HG02571 (cell line): ENCODE measurements around the gene PADI1.

Experiments
- ATAC-seq: cut with Tn5 transposase; IDR thresholded peaks from one replicate; pipeline ENCODE4 v1.9.1; 2021; ENCODE audit warnings: mild to moderate bottlenecking, moderate library complexity; ENCODE audit not compliant: unreplicated experiment

Gene PADI1, protein sequence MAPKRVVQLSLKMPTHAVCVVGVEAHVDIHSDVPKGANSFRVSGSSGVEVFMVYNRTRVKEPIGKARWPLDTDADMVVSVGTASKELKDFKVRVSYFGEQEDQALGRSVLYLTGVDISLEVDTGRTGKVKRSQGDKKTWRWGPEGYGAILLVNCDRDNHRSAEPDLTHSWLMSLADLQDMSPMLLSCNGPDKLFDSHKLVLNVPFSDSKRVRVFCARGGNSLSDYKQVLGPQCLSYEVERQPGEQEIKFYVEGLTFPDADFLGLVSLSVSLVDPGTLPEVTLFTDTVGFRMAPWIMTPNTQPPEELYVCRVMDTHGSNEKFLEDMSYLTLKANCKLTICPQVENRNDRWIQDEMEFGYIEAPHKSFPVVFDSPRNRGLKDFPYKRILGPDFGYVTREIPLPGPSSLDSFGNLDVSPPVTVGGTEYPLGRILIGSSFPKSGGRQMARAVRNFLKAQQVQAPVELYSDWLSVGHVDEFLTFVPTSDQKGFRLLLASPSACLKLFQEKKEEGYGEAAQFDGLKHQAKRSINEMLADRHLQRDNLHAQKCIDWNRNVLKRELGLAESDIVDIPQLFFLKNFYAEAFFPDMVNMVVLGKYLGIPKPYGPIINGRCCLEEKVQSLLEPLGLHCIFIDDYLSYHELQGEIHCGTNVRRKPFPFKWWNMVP

DNA sequence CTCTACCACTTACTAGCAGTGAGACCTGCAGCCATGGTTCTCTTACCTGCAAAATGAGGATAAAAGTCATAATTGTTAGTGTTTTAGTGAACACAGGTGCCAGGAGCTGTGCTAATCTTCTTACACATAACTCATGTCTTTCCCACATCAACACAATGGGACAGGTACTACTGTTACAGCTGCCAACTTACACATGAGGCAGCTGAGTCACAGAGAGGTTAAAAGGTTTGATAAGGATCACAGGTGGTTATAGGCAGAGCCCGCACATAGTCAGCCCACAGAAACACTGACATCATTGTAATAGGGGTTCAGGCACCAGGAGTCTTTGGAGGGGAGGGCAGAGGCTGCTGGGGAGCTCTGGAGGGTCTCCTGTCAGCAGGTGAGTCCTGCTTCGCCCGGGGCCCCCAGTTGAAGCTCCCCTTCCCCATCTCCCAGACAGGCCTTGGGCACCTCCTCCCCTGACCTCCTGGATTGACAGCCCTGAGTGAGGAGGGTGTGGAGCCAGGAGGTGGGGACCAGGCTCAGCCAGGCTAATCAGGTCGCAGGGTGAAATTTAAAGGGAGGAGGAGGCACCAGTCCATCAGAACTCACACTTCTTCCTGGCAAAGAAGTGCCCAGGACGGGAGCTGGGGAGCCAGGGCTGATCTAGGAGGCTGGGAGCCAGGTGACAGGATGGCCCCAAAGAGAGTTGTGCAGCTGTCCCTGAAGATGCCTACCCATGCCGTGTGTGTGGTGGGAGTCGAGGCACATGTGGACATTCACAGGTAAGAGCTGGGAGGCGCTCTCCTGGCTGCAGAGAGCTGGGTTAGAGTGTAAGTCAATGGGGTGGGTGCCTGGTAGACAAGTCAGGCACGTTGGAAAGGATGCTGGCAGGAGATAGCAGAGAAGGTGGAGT lies at the start of gene PADI1:
Gene PADI1 (plus strand): TSS at position 583 of the 895 bp plus-strand sequence. CDS start 90 bp downstream, at position 673.
- ATAC-seq: no peak

DNA sequence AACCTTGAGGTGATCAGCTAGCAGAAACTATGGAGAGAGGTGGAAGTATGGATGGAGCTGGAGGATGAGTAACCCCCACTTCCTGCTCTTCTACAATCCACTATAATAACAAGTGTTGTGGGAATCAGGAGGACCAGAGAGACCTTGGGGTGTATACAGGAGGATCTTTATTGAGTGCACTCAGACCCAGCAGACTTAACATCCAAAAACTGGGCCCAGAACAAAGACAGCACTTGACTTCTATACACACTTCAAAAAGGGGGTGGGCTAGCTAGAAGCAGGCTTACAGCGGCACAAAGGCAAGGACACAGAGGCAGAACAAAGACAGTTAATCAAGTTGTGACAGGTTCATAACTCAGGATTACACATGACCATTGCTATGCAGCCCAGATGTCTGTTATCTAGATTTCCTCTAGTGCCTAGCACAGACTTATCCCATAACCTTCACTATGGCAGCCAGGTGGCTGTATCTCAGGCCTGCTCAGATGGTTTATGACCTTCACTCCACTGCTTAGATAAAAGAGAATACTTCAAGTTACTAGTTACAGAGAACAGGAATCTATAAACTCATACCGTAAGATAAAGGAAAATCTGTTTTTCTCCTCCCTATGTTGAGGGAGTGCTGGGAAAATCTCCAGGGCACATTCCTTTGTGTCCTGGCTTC lies 49.5 kb upstream of the PADI1 start:
- ATAC-seq: no peak

DNA sequence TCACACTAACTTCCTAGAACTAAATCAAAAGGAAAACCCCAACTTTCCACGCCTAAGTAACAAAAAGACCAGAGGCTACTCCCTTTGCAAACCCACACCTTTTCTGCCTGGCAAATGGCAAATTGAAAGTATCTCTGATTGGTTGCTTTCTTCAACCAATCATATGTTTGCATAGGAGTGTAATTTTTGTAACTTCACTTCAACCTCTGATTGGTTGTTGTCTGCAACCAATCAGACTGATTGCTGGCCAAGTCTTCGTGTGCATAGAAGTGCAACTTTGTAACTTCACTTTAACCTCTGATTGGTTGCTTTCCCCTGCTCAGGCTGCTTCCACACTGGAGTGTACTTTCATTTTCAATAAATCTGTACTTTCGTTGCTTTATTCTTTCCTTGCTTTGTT lies 48.8 kb upstream of the PADI1 start:
- ATAC-seq: no peak

DNA sequence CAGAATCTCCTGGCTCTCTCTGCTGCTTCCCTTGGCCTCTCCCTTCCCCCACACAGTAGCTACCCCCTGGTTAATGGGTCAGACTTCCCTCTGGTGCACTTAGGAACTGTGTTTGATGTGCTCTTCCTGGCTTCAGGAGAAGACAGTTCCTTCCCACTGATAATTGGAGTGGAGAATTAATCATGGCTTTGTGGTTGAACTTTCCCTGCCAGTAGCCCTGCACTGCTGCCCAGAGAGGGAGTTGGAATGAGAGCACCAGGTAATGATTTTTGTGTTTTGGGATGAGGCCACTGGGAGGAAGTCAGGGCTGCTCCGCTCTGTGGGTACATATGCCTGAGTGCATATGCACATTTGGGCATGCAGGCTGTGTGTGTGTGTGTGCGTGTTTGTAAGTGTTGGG lies 46.0 kb upstream of the PADI1 start:
- ATAC-seq: no peak

DNA sequence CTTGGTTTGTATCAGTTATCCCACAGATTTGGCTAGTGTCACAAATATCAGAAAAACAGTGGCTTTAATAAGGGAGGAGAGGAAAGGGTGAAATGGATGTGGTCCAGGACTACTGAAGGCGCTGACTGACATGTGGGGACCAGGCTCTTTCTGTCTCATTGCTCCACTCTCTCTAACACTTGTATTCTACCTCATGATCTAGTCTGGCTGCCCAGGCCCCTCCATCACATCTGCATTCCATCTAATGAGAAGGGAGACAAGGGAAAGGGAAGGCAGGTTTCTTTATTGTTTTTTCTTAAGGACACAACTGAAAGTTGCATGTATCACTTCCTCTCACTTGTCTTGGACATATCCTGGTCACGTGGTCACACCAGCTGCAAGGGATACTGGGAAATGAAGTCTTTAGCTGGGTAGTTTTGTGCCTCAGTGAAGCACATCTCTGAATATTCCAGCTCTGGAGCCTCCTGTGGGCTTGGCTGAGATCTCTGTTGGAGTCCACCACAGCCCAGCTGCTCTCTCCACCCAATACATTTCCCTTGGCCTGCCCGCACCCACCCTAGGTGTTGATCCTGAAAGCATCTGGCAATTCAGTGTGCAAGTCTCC lies 43.7 kb upstream of the PADI1 start:
- ATAC-seq: no peak

DNA sequence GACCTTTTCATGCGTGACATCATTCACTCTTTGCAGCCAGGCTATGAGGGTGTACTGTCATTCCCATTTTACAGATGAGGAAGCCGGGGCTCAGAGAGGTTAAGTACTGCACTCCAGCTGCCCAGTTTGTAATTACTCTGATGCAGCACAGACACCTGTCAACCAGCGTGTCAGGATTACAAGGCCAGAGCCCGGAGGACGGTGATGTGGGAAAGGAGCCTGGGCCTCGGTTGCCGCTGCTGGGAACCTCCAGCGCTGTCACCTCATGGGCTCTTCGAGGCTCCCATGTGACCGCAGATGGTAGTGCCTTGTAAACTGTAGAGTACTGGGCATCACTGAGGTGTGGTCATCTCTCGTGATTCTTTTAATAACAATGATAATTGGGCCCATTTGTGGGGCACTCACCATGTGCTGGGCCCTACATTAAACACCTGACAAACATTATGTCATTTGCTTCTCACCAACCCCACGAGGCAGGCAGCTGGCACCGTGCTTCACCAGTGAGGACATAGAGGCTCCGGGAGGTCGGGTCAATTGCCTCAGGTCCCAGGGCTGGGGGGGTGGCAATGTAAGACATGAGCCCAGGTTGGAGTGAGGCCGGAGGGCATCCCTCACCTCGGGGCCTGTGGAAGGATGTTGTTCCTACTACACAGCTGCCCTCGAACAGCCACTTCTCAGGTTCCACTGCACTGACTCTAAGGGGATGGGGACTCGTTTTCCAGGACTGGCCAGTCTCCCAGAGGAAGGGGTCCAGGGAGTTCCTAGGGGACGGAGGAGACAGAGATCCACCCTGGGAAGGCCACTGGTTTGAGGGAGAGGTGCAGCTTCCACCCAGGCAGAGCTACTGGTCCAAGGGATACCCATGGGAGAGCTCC lies 42.8 kb upstream of the PADI1 start:
- no peak for ATAC-seq

DNA sequence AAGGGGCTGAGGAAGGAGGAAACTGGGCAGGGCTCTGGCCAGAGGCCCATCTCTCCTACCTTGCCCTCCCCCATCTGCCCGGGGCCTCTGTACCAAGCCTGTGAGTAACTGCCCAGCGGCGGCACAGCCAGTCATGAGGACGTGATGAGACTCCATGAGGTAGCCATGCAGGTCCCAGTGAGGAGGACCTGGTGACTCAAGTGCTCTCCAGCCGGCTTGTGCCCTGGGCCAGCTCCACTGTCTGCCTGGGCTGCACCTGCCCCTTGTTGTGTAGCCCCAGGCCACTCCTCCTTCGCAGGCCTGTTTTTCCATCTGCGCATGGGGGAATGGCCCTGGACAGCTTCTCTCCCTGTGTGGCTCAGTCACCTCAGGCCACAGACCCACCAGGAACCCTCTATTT lies 42.0 kb upstream of the PADI1 start:
- ATAC-seq: no peak

DNA sequence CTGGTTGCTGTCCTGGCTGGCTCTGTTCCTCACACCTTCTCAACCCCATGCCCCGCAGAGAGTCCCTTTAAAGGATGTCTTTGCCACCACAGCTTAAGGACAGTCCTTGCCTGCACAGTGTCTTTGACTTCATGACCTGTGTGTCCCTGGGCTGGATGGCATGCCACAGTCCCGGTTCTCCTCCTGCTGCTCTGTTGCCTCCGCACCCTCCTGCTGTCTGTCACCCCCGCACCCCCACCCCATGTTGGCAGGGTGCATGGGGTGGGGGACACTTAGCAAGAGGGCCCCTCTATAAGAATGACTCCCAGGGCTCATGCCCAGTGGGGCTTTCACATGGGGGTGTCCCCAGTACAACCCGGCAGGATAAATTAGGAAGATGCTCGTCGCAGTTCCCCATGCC lies 41.6 kb upstream of the PADI1 start:
- ATAC-seq: no peak

DNA sequence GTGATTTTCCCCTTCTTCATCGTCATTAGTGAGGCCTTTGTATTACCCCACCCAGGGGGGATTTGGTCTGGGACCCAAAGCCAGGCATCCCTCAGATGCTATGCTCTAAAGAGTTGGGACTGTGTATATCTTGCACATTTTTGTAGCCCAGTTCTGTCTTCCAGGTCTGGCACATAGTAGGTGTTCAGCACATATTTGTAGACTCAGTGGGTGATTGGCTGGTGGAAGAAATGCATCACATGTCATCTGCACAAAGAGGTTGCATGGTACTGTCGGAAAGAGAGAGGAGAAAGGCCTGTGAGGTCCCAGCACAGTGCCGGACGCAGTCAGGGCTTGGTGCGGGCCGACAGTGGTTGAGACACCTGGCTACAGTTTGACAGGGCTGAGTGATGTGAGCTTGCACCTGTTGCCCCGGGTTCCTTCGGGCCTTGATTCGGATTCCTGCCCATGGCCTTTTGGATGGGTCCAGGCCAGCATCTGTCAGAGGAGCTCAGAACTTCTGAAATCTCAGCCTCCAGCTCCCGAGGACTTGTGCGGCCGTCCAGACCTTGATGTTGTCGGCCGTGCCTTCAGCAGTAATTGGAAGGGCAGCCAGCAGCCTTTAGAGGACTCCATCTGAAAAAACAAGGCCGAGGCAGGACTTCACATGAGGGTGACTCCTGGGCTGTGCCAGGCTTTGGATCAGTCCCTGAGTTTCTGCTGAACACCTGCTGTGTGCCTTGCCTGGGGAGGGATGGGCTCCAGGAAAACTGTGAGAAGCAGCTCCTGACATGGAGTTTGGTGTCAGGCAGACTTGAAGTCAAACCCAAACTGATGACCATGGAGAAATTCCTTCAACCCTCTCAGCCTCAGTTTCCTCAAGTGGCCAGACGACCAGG lies 40.9 kb upstream of the PADI1 start:
- ATAC-seq: no peak

DNA sequence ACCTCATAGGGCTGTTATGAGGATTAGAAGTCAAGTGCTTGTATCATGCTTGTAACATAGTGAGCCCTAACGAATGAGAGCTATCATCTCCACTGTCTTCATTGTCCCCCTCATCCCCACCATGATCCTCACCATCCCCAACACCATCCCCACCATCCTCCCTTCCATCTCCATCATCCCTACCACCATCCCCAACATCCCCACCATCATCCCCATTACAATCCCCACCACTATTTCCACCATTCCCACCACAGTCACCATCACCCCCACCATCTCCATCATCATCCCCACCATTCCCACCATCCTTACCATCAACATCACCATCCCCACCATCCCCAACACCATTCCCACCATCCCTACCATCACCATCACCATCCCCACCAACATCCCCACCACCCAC lies 39.1 kb upstream of the PADI1 start:
- no peak for ATAC-seq

DNA sequence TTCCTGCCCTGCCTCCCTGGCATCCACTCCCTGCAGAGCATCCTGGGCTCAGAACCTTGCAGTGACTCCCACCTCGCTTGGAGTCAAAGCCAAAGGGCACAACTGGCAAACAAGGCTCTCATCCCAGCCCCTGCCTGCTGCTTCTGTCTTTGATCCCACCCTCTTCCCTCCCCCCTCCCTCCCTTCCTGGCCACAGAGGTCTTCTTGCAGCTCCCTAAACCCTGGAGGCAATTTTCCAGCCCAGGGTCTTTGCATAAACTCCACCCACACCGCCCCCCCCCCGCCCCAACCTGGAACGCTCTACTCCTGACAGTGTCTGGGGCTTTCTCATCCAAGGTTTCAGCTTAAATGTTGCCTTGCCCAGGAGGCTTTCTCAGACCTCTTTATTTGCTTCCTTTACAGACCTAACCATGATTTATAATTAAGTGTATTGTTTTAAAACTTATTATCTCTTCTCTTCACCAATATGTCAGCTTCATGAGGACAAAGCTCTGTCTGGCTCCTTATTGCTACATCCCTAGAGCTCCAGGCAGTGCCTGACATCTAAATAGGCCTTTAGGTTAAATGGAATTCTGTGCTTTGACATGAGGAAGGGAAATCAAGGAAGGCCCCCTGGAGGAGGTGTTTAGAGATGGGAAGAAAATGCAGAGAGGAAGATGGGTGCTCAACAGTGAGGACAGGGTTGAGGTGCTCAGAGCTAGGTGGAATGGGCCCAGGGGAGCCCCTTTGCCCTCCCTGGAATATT lies 37.7 kb upstream of the PADI1 start:
- ATAC-seq: no peak

DNA sequence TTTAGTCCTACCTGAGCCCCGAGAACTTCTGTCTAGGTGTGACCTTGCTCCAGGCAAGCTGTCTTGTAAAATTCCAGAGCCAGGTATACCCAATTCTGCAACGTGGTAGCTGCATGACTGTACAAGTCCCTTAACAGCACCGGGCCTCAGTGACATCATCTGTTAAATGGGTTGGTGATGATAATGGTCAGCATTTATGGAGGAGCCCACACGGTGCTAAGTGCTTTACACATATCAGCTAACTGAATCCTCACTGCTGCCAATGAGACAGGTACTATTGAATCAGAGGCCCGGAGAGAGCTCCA lies 37.2 kb upstream of the PADI1 start:
- no peak for ATAC-seq

DNA sequence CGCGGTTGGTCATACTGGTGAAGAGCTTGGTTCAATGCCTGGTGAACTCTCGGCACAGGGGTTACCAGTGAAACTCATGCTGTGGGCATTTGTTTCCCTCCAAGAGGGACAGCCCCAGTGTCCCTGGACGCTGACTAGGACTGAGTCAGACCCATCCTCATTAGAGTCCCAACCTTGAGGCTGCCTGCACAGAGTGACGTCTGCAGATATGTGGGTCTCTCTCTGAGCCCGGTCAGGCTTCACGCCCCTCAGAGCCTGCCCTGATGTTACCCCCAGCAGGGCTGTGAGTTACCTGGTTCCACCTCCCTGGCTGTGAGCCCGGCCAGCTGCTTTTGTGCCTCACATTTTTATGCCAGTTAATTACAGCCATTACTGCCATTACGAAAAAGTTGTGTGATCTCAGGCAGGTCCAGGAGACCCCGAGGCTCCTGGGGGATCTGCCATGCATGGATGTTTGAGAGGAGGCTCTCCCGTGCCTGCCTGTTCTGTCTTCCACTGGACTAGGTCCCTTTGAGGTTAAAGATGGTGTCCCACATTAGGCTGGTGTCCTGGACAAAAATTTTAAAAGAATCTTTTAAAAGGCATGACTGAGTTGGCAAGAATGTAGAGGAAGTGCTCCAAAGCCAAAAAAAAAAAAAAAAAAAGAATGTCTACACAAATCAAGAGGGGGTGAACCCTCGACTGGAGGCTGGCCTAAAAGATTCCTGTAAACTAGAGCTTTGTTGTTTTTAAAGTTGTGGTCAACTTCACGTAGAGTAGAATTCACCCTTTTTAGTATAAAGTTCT lies 36.6 kb upstream of the PADI1 start:
- ATAC-seq: no peak

DNA sequence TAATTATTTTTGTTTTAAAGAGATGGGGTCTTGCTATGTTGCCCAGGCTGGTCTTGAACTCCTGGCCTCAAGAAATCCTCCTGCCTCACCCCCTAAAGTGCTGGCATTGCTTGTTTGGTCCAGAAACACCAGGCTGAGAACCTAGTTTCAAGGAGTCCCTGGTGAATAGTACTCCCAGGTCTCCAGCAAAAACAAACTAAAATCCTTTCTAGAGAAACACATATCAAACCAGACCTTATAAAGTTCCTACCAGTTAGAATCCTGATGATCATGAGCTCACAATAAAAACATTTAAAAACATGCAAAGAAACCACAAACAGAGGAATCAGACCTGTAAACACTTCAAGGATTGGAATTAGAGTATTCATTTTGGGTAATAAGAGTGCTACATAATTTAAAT lies 34.4 kb upstream of the PADI1 start:
- no peak for ATAC-seq

DNA sequence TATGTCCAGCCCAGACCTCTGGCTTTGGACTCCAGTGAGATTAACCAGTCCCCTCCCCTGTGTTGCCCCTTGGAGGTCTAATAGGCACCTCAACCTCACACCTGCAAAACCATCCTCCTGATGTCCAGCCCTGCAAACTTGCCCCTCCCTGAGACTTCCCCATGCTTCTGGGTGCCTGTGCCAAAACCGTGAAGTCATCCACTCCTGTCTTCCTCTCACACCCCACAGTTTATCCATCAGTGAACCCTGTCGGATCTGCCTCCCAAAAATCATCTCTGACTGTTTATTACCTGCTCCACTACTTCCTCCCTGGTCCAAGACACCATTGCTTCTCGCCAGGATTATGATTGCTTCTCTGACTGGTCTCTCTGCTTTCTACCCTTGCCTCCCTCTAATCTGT lies 31.7 kb upstream of the PADI1 start:
- no peak for ATAC-seq

DNA sequence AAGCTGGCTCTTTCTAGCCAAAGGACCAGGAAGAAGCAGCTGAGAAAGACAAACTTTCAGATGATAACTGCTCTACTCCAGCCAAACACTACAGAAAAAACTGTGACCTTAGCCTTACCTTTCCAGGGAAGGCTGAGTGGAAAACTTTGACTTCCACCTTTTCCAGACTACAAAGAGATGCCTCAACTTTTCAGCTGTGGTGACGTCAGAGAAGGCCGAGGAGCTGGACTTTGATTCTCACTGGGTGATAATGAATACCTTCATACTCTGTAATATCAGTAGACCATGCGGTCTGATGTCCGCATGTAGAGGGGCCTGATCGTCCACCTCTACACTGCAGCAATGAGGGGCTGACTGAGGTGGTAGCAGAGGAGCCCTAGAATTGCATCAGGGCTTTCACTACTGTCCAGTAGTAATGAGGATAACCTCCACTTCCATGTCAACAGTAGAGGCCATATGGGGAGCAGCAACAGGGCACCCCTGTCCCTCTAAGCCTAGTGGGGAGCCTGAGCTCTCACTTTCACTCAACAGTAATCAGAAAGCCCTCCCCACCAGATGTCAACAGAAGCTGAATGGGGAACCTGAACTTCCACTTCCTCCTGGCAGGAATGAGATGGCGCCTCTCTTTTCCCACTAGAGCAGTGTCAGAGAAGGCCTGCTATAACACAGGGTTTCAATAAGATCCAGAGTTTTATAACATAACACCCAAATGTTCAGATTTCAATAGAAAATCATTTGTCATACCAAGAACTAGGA lies 28.4 kb upstream of the PADI1 start:
- ATAC-seq: no peak

DNA sequence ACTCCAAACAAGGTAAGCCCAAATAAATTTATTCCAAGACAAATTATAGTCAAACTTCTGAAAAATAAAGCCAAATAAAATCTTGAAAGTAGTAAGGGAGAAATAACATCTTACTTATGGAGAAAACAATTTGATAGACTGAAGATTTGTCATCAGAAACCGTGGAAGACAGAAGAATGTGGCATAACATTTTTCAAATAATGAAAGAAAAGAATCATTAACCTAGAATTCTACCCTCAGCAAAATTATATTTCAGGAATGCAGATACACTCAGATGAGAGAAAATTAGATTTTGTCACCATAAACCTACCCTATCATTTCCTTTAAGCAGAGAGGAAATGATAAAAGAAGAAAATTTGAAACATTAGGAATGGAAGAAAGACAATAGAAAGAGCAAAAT lies 27.3 kb upstream of the PADI1 start:
- ATAC-seq: no peak
